BLaER1 (cell line): ENCODE data around the gene PPP1R7.

ENCODE experiments used
- H3K27ac ChIP-seq: shearing (Covaris generic); formaldehyde crosslinking; 2 replicates; pipeline ENCODE4 v1.8.1; 2022
- H3K27me3 ChIP-seq: shearing (Covaris generic); formaldehyde crosslinking; 2 replicates; pipeline ENCODE4 v1.8.1; 2022
- H3K36me3 ChIP-seq: shearing (Covaris generic); formaldehyde crosslinking; 2 replicates; pipeline ENCODE4 v1.8.1; 2022
- H3K4me1 ChIP-seq: shearing (Covaris generic); formaldehyde crosslinking; 2 replicates; pipeline ENCODE4 v1.8.1; 2022
- H3K4me2 ChIP-seq: shearing (Covaris generic); formaldehyde crosslinking; 2 replicates; pipeline ENCODE4 v1.8.1; 2022
- H3K4me3 ChIP-seq: shearing (Covaris generic); formaldehyde crosslinking; 2 replicates; pipeline ENCODE4 v1.8.1; 2022
- H3K9ac ChIP-seq: shearing (Covaris generic); formaldehyde crosslinking; 2 replicates; pipeline ENCODE4 v1.8.1; 2022
- H3K9me3 ChIP-seq: shearing (Covaris generic); formaldehyde crosslinking; 2 replicates; pipeline ENCODE4 v1.8.1; 2022
- H4K20me1 ChIP-seq: shearing (Covaris generic); formaldehyde crosslinking; 2 replicates; pipeline ENCODE4 v1.8.1; 2022
- Cebpa-rat ChIP-seq: shearing (Covaris generic); IDR thresholded peaks from 2 replicates; pipeline ENCODE4 v1.8.1; 2022

PPP1R7 gene

DNA sequence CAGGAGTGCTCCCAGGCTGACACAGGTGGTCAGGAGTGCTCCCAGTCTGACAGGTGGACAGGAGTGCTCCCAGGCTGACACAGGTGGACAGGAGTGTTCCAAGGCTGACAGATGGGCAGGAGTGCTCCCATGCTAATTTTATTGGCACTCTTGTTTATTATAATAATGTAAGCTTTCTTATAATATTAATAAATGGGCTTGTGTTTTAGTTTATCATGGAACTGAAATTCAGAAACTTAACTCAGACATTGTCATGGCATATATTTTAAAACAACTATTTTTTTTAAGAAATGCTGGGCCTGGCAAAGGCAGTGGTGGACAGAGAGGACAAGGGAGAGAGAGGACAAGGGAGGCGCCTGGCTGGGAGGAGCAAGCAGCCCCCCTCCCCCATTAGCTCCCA lies 56.9 kb downstream of the PPP1R7 start:
- TF ChIP-seq Cebpa-rat = no peak
- Histone ChIP-seq H3K4me3 (no peak overlapping the region), H3K36me3 (no peaks in the 10 kb centered on the region), H3K27ac (no peak overlapping the region), H3K9ac (no peak overlapping the region), H4K20me1 (0 out of 2 replicates have a peak, but pooled peaks cover 4% of the 10 kb centered on the region), H3K9me3 (no peaks in the 10 kb centered on the region), H3K4me2 (no peak overlapping the region), H3K27me3 (no peaks in the 10 kb centered on the region), H3K4me1 (peaks cover 10% of the 10 kb centered on the region)

DNA sequence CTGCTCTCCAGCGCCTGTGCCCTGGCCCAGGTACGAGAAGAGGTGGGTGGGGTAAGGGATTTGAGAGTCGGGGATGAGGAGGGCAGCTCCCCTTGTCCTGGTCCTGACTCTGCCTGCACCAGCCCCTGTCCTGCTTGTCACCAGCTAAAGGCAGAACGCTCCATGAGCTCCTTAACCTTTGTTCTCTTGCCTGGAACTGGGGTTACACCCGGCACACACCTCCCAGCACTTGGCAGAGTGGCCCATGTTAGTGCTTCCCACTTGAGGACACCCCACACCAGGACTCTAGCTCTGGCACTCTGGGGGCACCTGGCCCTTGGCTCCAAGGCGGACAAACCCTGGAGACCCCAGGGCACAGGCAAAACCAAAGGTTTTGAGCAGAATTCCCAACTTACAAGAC lies 57.4 kb downstream of the PPP1R7 start:
- H3K27me3 ChIP-seq = no peaks in the 10 kb centered on the region
- H3K27ac ChIP-seq = no peak overlapping the region
- H3K36me3 ChIP-seq = no peaks in the 10 kb centered on the region
- 0 out of 2 replicates have a peak, but pooled peaks cover 4% of the 10 kb centered on the region for H4K20me1 ChIP-seq
- peaks cover 10% of the 10 kb centered on the region for H3K4me1 ChIP-seq
- no peak overlapping the region for H3K9ac ChIP-seq
- no peak for TF ChIP-seq Cebpa-rat
- H3K9me3 ChIP-seq = no peaks in the 10 kb centered on the region
- H3K4me3 ChIP-seq = no peak overlapping the region
- H3K4me2 ChIP-seq = no peak overlapping the region

DNA sequence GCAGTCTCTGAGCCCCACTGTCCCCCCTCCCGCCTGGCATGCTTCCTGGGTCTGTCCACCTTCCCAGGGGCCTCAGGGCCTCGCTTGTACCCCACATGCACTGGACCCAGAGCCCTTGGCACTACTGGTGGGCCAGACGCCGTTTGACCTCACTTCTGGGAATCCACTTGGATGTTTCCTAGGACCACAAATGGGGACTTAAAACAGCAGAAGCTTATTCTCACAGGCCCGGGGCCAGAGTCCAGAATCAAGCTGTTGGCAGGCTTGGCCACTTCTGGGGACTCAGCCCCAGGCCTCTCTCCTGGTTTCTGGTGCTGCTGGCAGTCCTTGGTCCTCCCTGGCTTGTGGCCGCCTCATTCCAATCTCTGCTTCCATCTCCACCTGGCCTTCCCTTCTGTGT lies 57.8 kb downstream of the PPP1R7 start:
- Histone ChIP-seq H3K9ac (no peak overlapping the region), H4K20me1 (0 out of 2 replicates have a peak, but pooled peaks cover 4% of the 10 kb centered on the region), H3K4me1 (peaks cover 10% of the 10 kb centered on the region), H3K27ac (no peak overlapping the region), H3K27me3 (no peaks in the 10 kb centered on the region), H3K36me3 (no peaks in the 10 kb centered on the region), H3K4me3 (no peak overlapping the region), H3K9me3 (no peaks in the 10 kb centered on the region), H3K4me2 (no peak overlapping the region)
- no peak for TF ChIP-seq Cebpa-rat

DNA sequence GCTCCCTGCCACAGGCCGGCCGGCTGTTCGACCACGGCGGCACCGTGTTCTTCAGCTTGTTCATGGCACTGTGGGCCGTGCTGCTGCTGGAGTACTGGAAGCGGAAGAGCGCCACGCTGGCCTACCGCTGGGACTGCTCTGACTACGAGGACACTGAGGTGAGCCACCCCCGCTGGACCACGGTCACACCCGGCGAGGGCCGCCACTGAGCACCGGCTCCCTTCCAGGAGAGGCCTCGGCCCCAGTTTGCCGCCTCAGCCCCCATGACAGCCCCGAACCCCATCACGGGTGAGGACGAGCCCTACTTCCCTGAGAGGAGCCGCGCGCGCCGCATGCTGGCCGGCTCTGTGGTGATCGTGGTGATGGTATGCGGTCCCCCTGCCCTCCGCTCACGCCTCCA lies 59.0 kb downstream of the PPP1R7 start:
- Histone ChIP-seq H4K20me1 (0 out of 2 replicates have a peak, but pooled peaks cover 4% of the 10 kb centered on the region), H3K4me3 (no peak overlapping the region), H3K36me3 (no peaks in the 10 kb centered on the region), H3K27me3 (no peaks in the 10 kb centered on the region), H3K4me2 (no peak overlapping the region), H3K4me1 (peaks cover 10% of the 10 kb centered on the region), H3K9me3 (no peaks in the 10 kb centered on the region), H3K27ac (no peak overlapping the region), H3K9ac (no peak overlapping the region)
- no peak for TF ChIP-seq Cebpa-rat

DNA sequence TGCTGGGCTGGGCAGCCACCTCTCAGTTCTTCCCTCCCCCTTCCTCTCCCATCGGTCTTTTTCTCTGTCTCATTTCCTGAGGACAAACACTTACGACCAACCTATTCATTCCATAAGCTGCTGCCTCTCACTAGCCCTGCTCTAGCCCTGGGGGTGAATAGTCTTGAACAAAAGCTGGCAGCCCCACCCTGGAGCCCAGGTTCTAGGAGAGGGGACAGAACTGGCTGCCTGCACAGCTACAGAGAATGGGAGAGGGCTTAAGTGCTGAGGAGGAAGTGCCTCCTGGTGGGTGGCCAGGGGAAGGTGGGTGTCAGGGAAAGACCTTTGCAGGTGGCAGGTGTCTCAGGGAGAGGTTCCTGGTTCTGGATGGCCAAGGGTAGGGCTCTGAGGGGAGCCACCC lies 61.0 kb downstream of the PPP1R7 start:
- Histone ChIP-seq H3K9ac (no peak overlapping the region), H3K4me3 (no peak overlapping the region), H3K36me3 (no peaks in the 10 kb centered on the region), H3K27ac (no peak overlapping the region), H3K4me1 (peaks cover 10% of the 10 kb centered on the region), H3K4me2 (peak overlapping the region; percentile 24; the same call in 1 of the 2 replicates), H3K27me3 (no peaks in the 10 kb centered on the region), H4K20me1 (0 out of 2 replicates have a peak, but pooled peaks cover 4% of the 10 kb centered on the region), H3K9me3 (no peaks in the 10 kb centered on the region)
- no peak for TF ChIP-seq Cebpa-rat

DNA sequence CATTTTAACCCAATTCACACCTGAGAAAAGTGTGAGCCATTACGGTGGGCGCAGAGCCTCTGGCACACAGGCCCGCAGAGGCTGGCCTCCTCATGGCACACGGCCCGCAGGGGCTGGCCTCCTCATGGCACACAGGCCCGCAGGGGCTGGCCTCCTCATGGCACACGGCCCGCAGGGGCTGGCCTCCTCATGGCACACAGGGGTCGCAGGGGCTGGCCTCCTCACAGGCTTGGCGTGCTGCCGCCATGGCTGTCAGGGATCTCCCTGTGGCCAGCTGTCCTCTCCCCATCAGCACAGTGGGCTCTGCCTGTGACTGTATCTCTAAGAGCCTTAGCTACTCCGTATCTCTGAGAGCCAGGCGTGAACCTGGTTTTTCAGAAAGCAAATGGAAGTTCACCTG lies 62.8 kb downstream of the PPP1R7 start:
- H3K9ac ChIP-seq = no peak overlapping the region
- H3K27ac ChIP-seq = no peak overlapping the region
- peaks cover 15% of the 10 kb centered on the region for H3K4me1 ChIP-seq
- H3K4me2 ChIP-seq = no peak overlapping the region
- TF ChIP-seq Cebpa-rat = no peak
- H3K9me3 ChIP-seq = no peaks in the 10 kb centered on the region
- H4K20me1 ChIP-seq = 0 out of 2 replicates have a peak, but pooled peaks cover under 1% of the 10 kb centered on the region
- H3K27me3 ChIP-seq = no peaks in the 10 kb centered on the region
- H3K4me3 ChIP-seq = no peak overlapping the region
- H3K36me3 ChIP-seq = no peaks in the 10 kb centered on the region

DNA sequence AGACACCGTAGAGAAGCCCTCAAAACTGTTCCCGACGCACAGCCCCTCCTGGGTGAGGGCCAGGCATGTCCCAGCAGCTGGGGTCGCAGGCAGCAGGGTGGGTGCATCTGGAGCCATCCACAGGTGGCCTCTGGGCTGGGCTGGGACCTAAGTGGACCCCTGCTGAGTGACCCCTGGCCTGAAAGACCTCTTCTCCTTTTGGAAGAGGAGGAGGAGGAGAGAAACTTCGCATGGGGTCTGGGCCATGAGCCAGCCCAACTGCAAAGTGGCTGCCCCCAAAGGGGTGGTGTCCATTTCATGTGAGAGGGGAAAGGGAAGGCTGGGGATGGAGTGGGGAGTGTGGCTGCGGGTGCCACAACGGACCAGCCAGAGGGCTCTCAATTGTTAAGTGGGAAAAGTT lies 63.3 kb downstream of the PPP1R7 start:
- no peaks in the 10 kb centered on the region for H3K27me3 ChIP-seq

DNA sequence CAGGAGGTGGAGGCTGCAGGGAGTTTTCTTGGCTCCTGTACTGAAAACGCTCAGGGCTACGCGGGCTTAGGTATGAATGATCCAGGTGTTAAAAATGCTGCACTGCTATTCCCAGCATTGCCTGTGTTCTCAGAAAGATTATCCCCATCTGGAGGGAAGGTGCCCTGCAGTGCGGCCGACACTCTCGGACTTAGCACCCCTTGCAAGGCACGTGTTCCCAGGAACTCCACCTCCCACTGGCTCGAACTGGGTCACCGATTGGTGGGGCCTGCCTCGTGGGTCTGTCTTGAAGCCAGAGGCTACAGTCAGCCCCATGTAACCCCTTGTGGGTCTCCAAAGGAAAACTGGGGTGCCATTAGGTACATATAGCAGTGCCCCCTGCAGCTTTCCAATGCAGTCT lies 63.9 kb downstream of the PPP1R7 start:
- no peak for TF ChIP-seq Cebpa-rat
- H3K36me3 ChIP-seq = no peaks in the 10 kb centered on the region
- no peak overlapping the region for H3K27ac ChIP-seq
- no peaks in the 10 kb centered on the region for H3K27me3 ChIP-seq
- H4K20me1 ChIP-seq = no peaks in the 10 kb centered on the region
- no peak overlapping the region for H3K4me2 ChIP-seq
- H3K4me3 ChIP-seq = no peak overlapping the region
- peaks cover 20% of the 10 kb centered on the region for H3K4me1 ChIP-seq
- no peak overlapping the region for H3K9ac ChIP-seq
- no peaks in the 10 kb centered on the region for H3K9me3 ChIP-seq

More for the DNA sequence above, 63.3 kb downstream of the PPP1R7 start:
- no peak overlapping the region for H3K4me2 ChIP-seq
- TF ChIP-seq Cebpa-rat = no peak
- no peaks in the 10 kb centered on the region for H3K36me3 ChIP-seq
- no peak overlapping the region for H3K4me3 ChIP-seq
- no peaks in the 10 kb centered on the region for H3K9me3 ChIP-seq
- no peak overlapping the region for H3K9ac ChIP-seq
- H3K4me1 ChIP-seq = peaks cover 15% of the 10 kb centered on the region
- H3K27ac ChIP-seq = no peak overlapping the region
- H4K20me1 ChIP-seq = no peaks in the 10 kb centered on the region

DNA sequence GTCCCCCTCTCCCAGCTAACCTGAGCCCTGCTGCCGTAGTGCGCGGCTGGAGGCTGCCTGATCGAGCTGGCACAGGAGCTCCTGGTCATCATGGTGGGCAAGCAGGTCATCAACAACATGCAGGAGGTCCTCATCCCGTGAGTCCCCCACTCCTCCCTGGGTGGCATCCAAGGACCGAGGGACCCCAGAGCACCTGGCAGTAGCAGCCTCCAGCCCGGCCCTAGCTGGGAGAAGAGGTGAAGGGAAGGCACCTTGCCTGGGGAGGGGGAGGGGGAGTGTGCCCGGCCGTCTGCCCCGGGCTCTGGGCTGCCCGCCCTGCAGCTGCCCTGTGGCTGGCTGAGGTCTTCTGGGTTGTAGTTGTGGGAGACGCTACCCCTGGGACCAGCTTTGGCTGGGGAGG lies 64.5 kb downstream of the PPP1R7 start:
- Histone ChIP-seq H3K27me3 (no peaks in the 10 kb centered on the region), H3K9me3 (no peaks in the 10 kb centered on the region), H3K4me3 (no peak overlapping the region), H4K20me1 (no peaks in the 10 kb centered on the region), H3K9ac (no peak overlapping the region), H3K4me2 (no peak overlapping the region), H3K27ac (no peak overlapping the region), H3K36me3 (no peaks in the 10 kb centered on the region), H3K4me1 (peaks cover 25% of the 10 kb centered on the region)
- no peak for TF ChIP-seq Cebpa-rat

DNA sequence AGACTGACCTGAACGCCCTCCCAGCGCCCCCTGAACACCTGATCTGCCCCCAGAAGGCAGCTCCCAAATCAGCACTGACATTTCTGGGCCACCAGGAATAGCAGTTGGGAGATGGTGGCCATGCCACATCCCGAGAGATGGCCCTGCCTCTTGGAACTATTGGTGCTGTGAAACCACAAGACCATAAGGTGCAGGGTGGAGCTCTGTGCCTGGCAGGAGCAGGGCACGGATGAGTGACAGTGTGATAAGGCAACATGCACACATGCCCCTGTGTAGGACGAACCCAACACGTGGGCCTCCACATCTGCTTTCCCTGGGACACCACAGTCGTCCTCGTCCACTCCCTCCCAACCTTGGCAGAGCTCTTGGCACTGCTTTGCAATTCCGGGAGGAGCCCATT lies 65.2 kb downstream of the PPP1R7 start:
- Histone ChIP-seq H3K9me3 (no peaks in the 10 kb centered on the region), H3K4me1 (peaks cover 32% of the 10 kb centered on the region), H3K36me3 (no peaks in the 10 kb centered on the region), H3K4me2 (no peak overlapping the region), H3K27ac (no peak overlapping the region), H4K20me1 (no peaks in the 10 kb centered on the region), H3K27me3 (no peaks in the 10 kb centered on the region), H3K4me3 (no peak overlapping the region), H3K9ac (no peak overlapping the region)
- no peak for TF ChIP-seq Cebpa-rat

DNA sequence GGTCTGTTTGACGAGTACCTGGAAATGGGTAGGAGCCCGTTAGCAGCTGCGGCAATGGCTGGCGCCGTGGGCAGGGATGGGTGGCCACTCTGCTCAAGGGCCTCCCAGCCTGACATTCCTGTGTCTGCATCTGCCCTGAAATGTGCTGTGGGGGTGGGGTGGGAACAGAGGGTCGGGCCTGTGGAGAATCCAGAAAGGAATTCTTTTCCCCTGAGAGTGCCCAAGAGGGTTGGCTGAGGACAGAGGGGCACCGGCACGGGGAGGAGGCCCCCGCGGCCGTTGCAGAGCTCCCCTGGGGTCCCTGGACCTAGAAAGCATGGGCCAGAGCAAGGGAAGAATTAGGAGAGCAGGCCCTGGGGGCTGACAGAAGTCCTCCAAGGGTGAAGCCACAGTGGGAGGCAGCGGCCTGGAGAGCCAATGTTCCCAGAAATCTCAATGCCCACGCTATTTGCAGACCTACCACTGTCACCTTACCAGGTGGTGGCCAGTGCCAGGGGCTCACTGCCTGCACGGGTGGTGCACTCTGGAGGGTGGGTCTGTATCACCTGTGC lies 66.0 kb downstream of the PPP1R7 start:
- H4K20me1 ChIP-seq = no peaks in the 10 kb centered on the region
- H3K27me3 ChIP-seq = no peaks in the 10 kb centered on the region
- H3K27ac ChIP-seq = no peak overlapping the region
- no peak overlapping the region for H3K4me3 ChIP-seq
- TF ChIP-seq Cebpa-rat = no peak
- peaks cover 27% of the 10 kb centered on the region for H3K4me1 ChIP-seq
- no peaks in the 10 kb centered on the region for H3K36me3 ChIP-seq
- H3K9me3 ChIP-seq = no peaks in the 10 kb centered on the region
- no peak overlapping the region for H3K9ac ChIP-seq
- H3K4me2 ChIP-seq = no peak overlapping the region
